OCI-LY7 (cell line): Measurements from ENCODE around the gene DNAH9. TPM values are rescaled to one million over a fixed set of nuclear protein-coding genes. Genes with fewer than 3 reads are reported as not detected.

Experiments
- BruUV-seq: library from RNA; stranded (reverse); fragments of 400-500 nt; replicated peaks from 2 replicates; lab custom pipeline; 2021; lab: Mats Ljungman, UMichigan
- CTCF ChIA-PET: fragments of 300-600 bp; sonication (Branson Sonifier 250); formaldehyde crosslinking; loops from one replicate; lab custom pipeline; 2022; ENCODE audit warnings: antibody characterized with exemption; ENCODE audit not compliant: unreplicated experiment; lab: Charles Lee
- POLR2A ChIA-PET: fragments of 300-600 bp; sonication (Branson Sonifier 250); formaldehyde crosslinking; loops from one replicate; lab custom pipeline; 2022; ENCODE audit warnings: antibody characterized with exemption; lab: Charles Lee
- DNase-seq: peaks from one replicate; pipeline ENCODE4 v3.0.0-alpha.2; 2015; ENCODE audit warnings: low spot score
- H2AFZ ChIP-seq: fragments of 200-600 bp; sonication (generic), shearing (Covaris generic); 2 replicates; pipeline ENCODE4 v1.6.1; 2014; ENCODE audit warnings: mild to moderate bottlenecking, antibody characterized with exemption, low read length, moderate library complexity
- H3K27ac ChIP-seq: fragments of 200-600 bp; sonication (generic); 2 replicates; pipeline ENCODE4 v1.5.1; 2014; ENCODE audit warnings: mixed run types, low read depth, mild to moderate bottlenecking, moderate library complexity, low read length, inconsistent platforms; ENCODE audit not compliant: poor library complexity, severe bottlenecking
- H3K36me3 ChIP-seq: fragments of 200-600 bp; sonication (generic); 2 replicates; pipeline ENCODE4 v1.6.1; 2014; ENCODE audit warnings: mild to moderate bottlenecking, antibody characterized with exemption, low read length, moderate library complexity, mixed read lengths; ENCODE audit not compliant: insufficient read depth
- H3K4me1 ChIP-seq: fragments of 200-600 bp; sonication (generic); 2 replicates; pipeline ENCODE4 v1.5.1; 2014; ENCODE audit warnings: mild to moderate bottlenecking, low read length; ENCODE audit not compliant: insufficient read depth, poor library complexity, severe bottlenecking
- H3K4me2 ChIP-seq: fragments of 200-600 bp; sonication (generic); 2 replicates; pipeline ENCODE4 v1.6.1; 2014; ENCODE audit warnings: mild to moderate bottlenecking, low read length
- H3K4me3 ChIP-seq: fragments of 200-600 bp; sonication (generic); 2 replicates; pipeline ENCODE4 v1.5.1; 2014; ENCODE audit warnings: mild to moderate bottlenecking, low read depth, low read length; ENCODE audit not compliant: poor library complexity, severe bottlenecking
- H3K79me2 ChIP-seq: fragments of 200-600 bp; sonication (generic); 2 replicates; pipeline ENCODE4 v1.6.1; 2016; ENCODE audit warnings: low read depth, mild to moderate bottlenecking, low read length, moderate library complexity, mixed read lengths; ENCODE audit not compliant: insufficient read depth
- H3K9me2 ChIP-seq: fragments of 200-600 bp; sonication (generic); 2 replicates; pipeline ENCODE4 v1.6.1; 2016; ENCODE audit warnings: mild to moderate bottlenecking, low read length, mixed read lengths; ENCODE audit not compliant: insufficient read depth
- H3K9me3 ChIP-seq: fragments of 200-600 bp; sonication (generic); 2 replicates; pipeline ENCODE4 v1.6.1; 2014; ENCODE audit warnings: mild to moderate bottlenecking, mixed run types, low read length, mixed read lengths
- H4K20me1 ChIP-seq: fragments of 200-600 bp; sonication (generic); 2 replicates; pipeline ENCODE4 v1.6.1; 2014; ENCODE audit warnings: mild to moderate bottlenecking, antibody characterized with exemption, low read length, moderate library complexity, mixed read lengths; ENCODE audit not compliant: insufficient read depth
- EZH2phosphoT487 ChIP-seq: fragments of 200-600 bp; sonication (generic); IDR thresholded peaks from 2 replicates; pipeline ENCODE4 v1.6.1; 2018; ENCODE audit warnings: low read depth, borderline replicate concordance, mild to moderate bottlenecking, mixed run types, antibody characterized with exemption, low read length, moderate library complexity, mixed read lengths
- intact Hi-C: fragments of 100-400 bp; cut with micrococcal nuclease; formaldehyde crosslinking; loops from one replicate; pipeline ENCODE4 v1.10.0; 2022; ENCODE audit not compliant: unreplicated experiment
- total RNA-seq, 2 experiments: library from RNA; depleted of rRNA in 1 of 2; stranded (reverse); fragments of >200 nt in 1 of 2; shearing (Covaris generic) in 1 of 2; gene quantifications; 2 replicates each; pipeline ENCODE4 v1.2.3, GENCODE V29; 2014 to 2022
- TF ChIP-seq, protein P1 (sequence below): fragments of 200-600 bp; sonication (generic); conservative IDR thresholded peaks from 2 replicates; pipeline ENCODE4 v1.5.1; 2014; ENCODE audit warnings: mild to moderate bottlenecking, antibody characterized with exemption, low read length, moderate library complexity, mixed read lengths

DNAH9 gene
- total RNA-seq, 2 experiments from 2014 or later: not detected

DNA sequence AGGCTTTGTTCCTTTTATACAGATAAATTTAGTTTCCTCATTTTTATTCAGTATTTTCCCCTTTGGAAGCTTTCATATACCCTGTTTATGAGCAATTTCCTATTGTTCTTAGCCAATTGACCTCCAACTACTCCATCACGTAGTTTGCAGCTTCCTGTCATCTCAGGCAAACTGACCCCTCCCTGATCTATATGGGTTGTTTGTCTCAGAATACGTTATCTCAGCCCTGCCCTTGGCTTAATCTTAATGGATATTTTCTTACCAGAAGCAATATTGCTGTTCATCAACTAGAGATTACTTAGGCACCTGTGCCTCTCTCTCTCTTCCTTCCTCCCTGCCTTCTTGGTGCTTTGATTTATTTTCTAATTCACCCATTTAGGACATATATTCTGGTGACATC is 317.8 kb downstream of the DNAH9 start:
- ChIA-PET POLR2A (no interaction called here), CTCF (no interaction called here)
- Histone ChIP-seq H2AFZ (no peak overlapping the region), H4K20me1 (no peaks in the 10 kb centered on the region), H3K9me2 (no peaks in the 10 kb centered on the region), H3K4me2 (no peak overlapping the region), H3K79me2 (no peaks in the 10 kb centered on the region), H3K36me3 (no peaks in the 10 kb centered on the region), H3K4me1 (no peaks in the 10 kb centered on the region), H3K9me3 (no peaks in the 10 kb centered on the region), H3K4me3 (no peak overlapping the region), H3K27ac (no peak overlapping the region)
- DNase-seq: no peak
- intact Hi-C loops: no loop called here
- no TSS peak for BruUV-seq
- TF ChIP-seq, protein P1, sequence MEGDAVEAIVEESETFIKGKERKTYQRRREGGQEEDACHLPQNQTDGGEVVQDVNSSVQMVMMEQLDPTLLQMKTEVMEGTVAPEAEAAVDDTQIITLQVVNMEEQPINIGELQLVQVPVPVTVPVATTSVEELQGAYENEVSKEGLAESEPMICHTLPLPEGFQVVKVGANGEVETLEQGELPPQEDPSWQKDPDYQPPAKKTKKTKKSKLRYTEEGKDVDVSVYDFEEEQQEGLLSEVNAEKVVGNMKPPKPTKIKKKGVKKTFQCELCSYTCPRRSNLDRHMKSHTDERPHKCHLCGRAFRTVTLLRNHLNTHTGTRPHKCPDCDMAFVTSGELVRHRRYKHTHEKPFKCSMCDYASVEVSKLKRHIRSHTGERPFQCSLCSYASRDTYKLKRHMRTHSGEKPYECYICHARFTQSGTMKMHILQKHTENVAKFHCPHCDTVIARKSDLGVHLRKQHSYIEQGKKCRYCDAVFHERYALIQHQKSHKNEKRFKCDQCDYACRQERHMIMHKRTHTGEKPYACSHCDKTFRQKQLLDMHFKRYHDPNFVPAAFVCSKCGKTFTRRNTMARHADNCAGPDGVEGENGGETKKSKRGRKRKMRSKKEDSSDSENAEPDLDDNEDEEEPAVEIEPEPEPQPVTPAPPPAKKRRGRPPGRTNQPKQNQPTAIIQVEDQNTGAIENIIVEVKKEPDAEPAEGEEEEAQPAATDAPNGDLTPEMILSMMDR: no peak
- TF ChIP-seq EZH2phosphoT487: no peak

DNA sequence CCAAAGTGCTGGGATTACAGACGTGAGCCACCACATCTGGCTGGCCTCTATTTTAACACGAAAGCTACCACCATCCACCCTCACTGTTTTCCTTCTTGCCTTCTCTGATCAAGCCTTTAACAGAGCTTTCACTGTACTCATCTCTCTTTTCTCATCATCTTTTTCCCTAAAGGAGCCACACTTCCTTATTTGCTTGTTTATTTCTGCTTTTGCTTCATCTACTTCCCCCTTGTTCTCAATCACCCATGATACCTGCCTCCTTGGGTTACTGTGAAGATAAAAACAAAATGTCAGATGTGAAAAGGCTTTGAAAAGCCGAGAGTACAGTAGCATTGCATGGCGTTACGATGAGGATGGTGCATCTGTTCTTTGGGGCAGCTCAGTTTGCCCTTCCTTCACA is 319.1 kb downstream of the DNAH9 start:
- TF ChIP-seq, protein P1: no peak
- TF ChIP-seq EZH2phosphoT487: no peak
- no peaks in the 10 kb centered on the region for H4K20me1 ChIP-seq
- no peaks in the 10 kb centered on the region for H3K4me1 ChIP-seq
- no peak overlapping the region for H3K27ac ChIP-seq
- DNase-seq: no peak
- H2AFZ ChIP-seq: no peak overlapping the region
- no peak overlapping the region for H3K4me3 ChIP-seq
- no peaks in the 10 kb centered on the region for H3K9me3 ChIP-seq
- H3K9me2 ChIP-seq: no peaks in the 10 kb centered on the region
- no peaks in the 10 kb centered on the region for H3K36me3 ChIP-seq
- intact Hi-C loops: no loop called here
- H3K79me2 ChIP-seq: no peaks in the 10 kb centered on the region
- CTCF ChIA-PET: no interaction called here
- BruUV-seq: no TSS peak
- POLR2A ChIA-PET: no interaction called here
- H3K4me2 ChIP-seq: 0 out of 2 replicates have a peak overlapping the region, but pooled peaks have one; percentile 2

DNA sequence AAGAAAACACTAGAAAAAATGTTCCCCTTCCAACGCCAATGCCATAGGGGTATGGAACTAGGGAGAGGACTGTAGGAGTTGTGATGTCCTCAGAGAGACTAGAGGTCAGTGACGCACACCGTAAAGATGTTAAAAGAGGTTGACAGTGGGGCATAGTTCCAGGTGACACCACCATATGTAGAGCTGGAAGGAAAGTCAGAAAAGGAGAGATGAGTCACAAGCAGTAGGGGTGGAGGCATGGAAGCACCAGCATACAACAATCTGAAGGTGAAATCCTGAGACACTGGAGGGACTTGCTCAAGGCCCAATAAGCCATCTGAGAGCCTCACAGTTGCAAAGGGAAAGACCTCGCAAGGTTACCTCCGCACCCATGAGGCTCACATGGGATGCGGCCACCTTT is 323.0 kb downstream of the DNAH9 start:
- TF ChIP-seq, protein P1: no peak
- no peak for TF ChIP-seq EZH2phosphoT487
- Histone ChIP-seq H3K27ac (no peak overlapping the region), H4K20me1 (no peaks in the 10 kb centered on the region), H3K9me2 (no peaks in the 10 kb centered on the region), H3K9me3 (no peaks in the 10 kb centered on the region), H3K4me2 (no peak overlapping the region), H2AFZ (no peak overlapping the region), H3K4me1 (no peaks in the 10 kb centered on the region), H3K79me2 (no peaks in the 10 kb centered on the region), H3K4me3 (no peak overlapping the region), H3K36me3 (no peaks in the 10 kb centered on the region)
- POLR2A ChIA-PET: no interaction called here
- CTCF ChIA-PET: no interaction called here
- intact Hi-C loops: no loop called here
- DNase-seq: no peak
- no TSS peak for BruUV-seq
